Type B pancreatic cell (in vitro differentiated cells): Measurements from ENCODE around the gene ACOXL. TPM values are rescaled to one million over a fixed set of nuclear protein-coding genes. Genes with fewer than 3 reads are reported as not detected.
A peak's percentile ranks its signal among the peaks of the same experiment; 100 is the strongest.

Experiments used
- DNase-seq: peaks from one replicate; pipeline ENCODE4 v3.0.0; 2021; ENCODE audit warnings: mixed read lengths; ENCODE audit not compliant: unreplicated experiment; ENCODE audit errors: extremely low spot score
- H3K27ac Mint-ChIP-seq: 2 replicates; pipeline ENCODE4 v1.8.0; 2021; ENCODE audit warnings: mild to moderate bottlenecking, mixed read lengths
- H3K27me3 Mint-ChIP-seq: 2 replicates; pipeline ENCODE4 v1.8.0; 2021; ENCODE audit warnings: mixed read lengths
- H3K36me3 Mint-ChIP-seq: 2 replicates; pipeline ENCODE4 v1.8.0; 2021; ENCODE audit warnings: mixed read lengths
- H3K4me1 Mint-ChIP-seq: one replicate; pipeline ENCODE4 v1.8.0; 2021; ENCODE audit warnings: mixed read lengths; ENCODE audit not compliant: unreplicated experiment
- H3K4me3 Mint-ChIP-seq: 2 replicates; pipeline ENCODE4 v1.8.0; 2021; ENCODE audit warnings: mild to moderate bottlenecking, mixed read lengths
- H3K9me3 Mint-ChIP-seq: 2 replicates; pipeline ENCODE4 v1.8.0; 2021; ENCODE audit warnings: mixed read lengths
- CTCF ChIP-seq: fragments of 200-600 bp; sonication (generic); conservative IDR thresholded peaks from 2 replicates; pipeline ENCODE4 v1.5.0; 2021; ENCODE audit warnings: antibody characterized with exemption, mild to moderate bottlenecking
- total RNA-seq: library from RNA; stranded (reverse); gene quantifications from 2 replicates; pipeline ENCODE4 v1.2.1, GENCODE V29; 2021; ENCODE audit warnings: low replicate concordance

ACOXL gene
- total RNA-seq, 1 donor from 2014 or later = 1.4 TPM

- peaks cover 23% of the 10 kb centered on the region for H3K27me3 Mint-ChIP-seq
- no peak overlapping the region for H3K27ac Mint-ChIP-seq
- H3K36me3 Mint-ChIP-seq = no peaks in the 10 kb centered on the region
- DNase-seq = no peak
- H3K4me1 Mint-ChIP-seq = peaks cover 17% of the 10 kb centered on the region
- no peak overlapping the region for H3K4me3 Mint-ChIP-seq
- no peak for TF ChIP-seq CTCF
- H3K9me3 Mint-ChIP-seq = no peaks in the 10 kb centered on the region
These were observed 36.2 kb downstream of the ACOXL start for GRCh38 chr2:110768591-110768990.

- H3K27ac Mint-ChIP-seq = no peak overlapping the region
- H3K4me1 Mint-ChIP-seq = peaks cover 17% of the 10 kb centered on the region
- H3K36me3 Mint-ChIP-seq = no peaks in the 10 kb centered on the region
- no peak for DNase-seq
- no peaks in the 10 kb centered on the region for H3K9me3 Mint-ChIP-seq
- peaks cover 31% of the 10 kb centered on the region for H3K27me3 Mint-ChIP-seq
- no peak for TF ChIP-seq CTCF
- H3K4me3 Mint-ChIP-seq = peak overlapping the region; percentile 32
These were observed 38.1 kb downstream of the ACOXL start for GRCh38 chr2:110770404-110770958.

DNA sequence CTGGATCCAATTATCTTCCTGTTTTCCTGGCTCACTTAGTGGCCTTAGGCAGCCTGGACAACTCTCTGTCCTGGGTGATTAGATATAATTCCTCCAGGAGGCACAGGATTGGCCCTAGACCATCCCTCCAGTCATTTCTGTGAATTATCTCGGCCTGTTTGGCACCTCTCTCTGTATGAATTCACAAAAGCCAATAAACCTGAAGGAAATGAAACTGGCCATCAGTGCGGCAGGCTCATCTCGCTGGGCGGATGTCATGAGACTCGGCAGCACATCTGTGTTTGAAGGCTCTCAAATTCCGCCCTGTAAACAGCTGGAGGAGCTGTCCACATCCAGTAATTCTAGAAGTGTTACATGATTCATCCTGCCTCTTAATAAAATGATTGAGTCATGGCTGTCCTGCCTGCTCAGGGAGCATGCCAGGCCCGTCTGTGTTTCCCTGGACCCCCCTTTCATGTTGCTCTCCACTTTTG is 38.6 kb downstream of the ACOXL start:
- no peaks in the 10 kb centered on the region for H3K36me3 Mint-ChIP-seq
- DNase-seq = no peak
- peaks cover 17% of the 10 kb centered on the region for H3K4me1 Mint-ChIP-seq
- H3K9me3 Mint-ChIP-seq = no peaks in the 10 kb centered on the region
- no peak for TF ChIP-seq CTCF
- H3K27me3 Mint-ChIP-seq = peaks cover 33% of the 10 kb centered on the region
- no peak overlapping the region for H3K27ac Mint-ChIP-seq
- peak overlapping the region; percentile 32 for H3K4me3 Mint-ChIP-seq

GRCh38 chr2:110771547-110772382 is 39.4 kb downstream of the ACOXL start:
- TF ChIP-seq CTCF = no peak
- no peak overlapping the region for H3K27ac Mint-ChIP-seq
- DNase-seq = no peak
- H3K27me3 Mint-ChIP-seq = peaks cover 40% of the 10 kb centered on the region
- no peaks in the 10 kb centered on the region for H3K9me3 Mint-ChIP-seq
- H3K36me3 Mint-ChIP-seq = no peaks in the 10 kb centered on the region
- H3K4me3 Mint-ChIP-seq = no peak overlapping the region
- peaks cover 17% of the 10 kb centered on the region for H3K4me1 Mint-ChIP-seq

DNA sequence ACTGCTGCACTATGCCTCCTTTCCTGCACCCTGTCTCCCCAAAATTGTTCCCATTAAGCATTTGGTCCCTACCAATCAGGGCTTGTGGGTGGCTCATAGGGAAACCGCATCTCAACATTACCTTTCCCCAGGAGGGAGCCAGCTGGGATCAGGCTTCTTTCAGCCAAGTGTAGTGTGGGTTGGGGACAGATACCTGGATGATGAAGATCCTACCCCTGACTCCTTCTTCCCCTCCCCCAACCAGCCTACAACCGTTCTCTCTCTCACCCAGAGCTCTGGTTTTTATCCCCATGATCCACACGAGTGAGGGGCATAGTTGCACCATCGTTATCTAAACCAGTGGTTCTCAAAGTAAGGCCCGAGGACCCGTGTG is 40.0 kb downstream of the ACOXL start:
- Mint-ChIP-seq H3K4me3 (no peak overlapping the region), H3K27ac (no peak overlapping the region), H3K36me3 (no peaks in the 10 kb centered on the region), H3K4me1 (peaks cover 17% of the 10 kb centered on the region), H3K9me3 (no peaks in the 10 kb centered on the region), H3K27me3 (peaks cover 42% of the 10 kb centered on the region)
- no peak for DNase-seq
- no peak for TF ChIP-seq CTCF
